ENCODE results near the gene ZBTB5. TPM values are rescaled to one million over a fixed set of nuclear protein-coding genes. Genes with fewer than 3 reads are reported as not detected.

The ZBTB5 gene
- polyA plus RNA-seq, 2 of the 4 experiments (the other 2 are of a cell fraction): 12.4 to 18.1 TPM

- no peak for TF ChIP-seq REST (IDR thresholded peaks at IDR 0.05)
- TF ChIP-seq HOXA7 (CRISPR knock-in tag; IDR thresholded peaks at IDR 0.05): no peak
- peak; percentile 92 to 93 for TF ChIP-seq JUN (IDR thresholded peaks at IDR 0.05)
- TF ChIP-seq ZFP36 (IDR thresholded peaks at IDR 0.05; ENCODE audit: borderline replicate concordance, partially characterized antibody): no peak
- no peak for TF ChIP-seq HES2 (IDR thresholded peaks at IDR 0.05)
- peak; percentile 57 for TF ChIP-seq BCL3 (IDR thresholded peaks at IDR 0.05)
- TF ChIP-seq MAX (IDR thresholded peaks at IDR 0.05): peak; percentile 84
- no peak for TF ChIP-seq MAZ (IDR thresholded peaks at IDR 0.05; ENCODE audit: borderline replicate concordance, low read depth, low read length)
- peak in 1 of 2 experiments; percentile 69; a peak in 3 of 5 replicates for TF ChIP-seq EP300 (IDR thresholded peaks at IDR 0.05)
- no peak for TF ChIP-seq RARB (CRISPR knock-in tag; IDR thresholded peaks at IDR 0.05)
- TF ChIP-seq EHMT2 (IDR thresholded peaks at IDR 0.05; ENCODE audit: low read depth): no peak
- TF ChIP-seq RFX5 (IDR thresholded peaks at IDR 0.05): no peak
These were observed 6.9 kb upstream of the ZBTB5 start (continued) for GRCh38 chr9:37471942-37472684.

- H3K9me3 ChIP-seq: peaks cover 3% of the 10 kb centered on the region
- DNase-seq (ENCODE audit: low read depth in 1 of 2, low spot score in 1 of 2): peak in 1 of 2 experiments; percentile 32
- no peak overlapping the region for H3K4me2 ChIP-seq
- ChIA-PET POLR2A (no interaction called here), CTCF (interaction anchor here (1.5 kb wide), 1 partner anchor 10 kb away, joined by 4 read pairs; no protein-coding TSS in a partner anchor)
- H3K4me1 ChIP-seq: peaks cover 25% of the 10 kb centered on the region
- no peak for TF ChIP-seq MYC (IDR thresholded peaks at IDR 0.05; ENCODE audit: borderline replicate concordance, low read length)
- no peak for TF ChIP-seq E2F6 (IDR thresholded peaks at IDR 0.05; ENCODE audit: borderline replicate concordance, low read depth)
- TF ChIP-seq JUN (IDR thresholded peaks at IDR 0.05): no peak
- TF ChIP-seq BCL3 (IDR thresholded peaks at IDR 0.05): no peak
- no peak for TF ChIP-seq KDM5A (IDR thresholded peaks at IDR 0.05)
- TF ChIP-seq CTCF (IDR thresholded peaks at IDR 0.05): no peak
- TF ChIP-seq EHF (CRISPR knock-in tag; IDR thresholded peaks at IDR 0.05): no peak
- TF ChIP-seq EP300 (IDR thresholded peaks at IDR 0.05): no peak
- FAIRE-seq: no peak
- 94% methylated on average over 6 of the region's 6 CpGs for WGBS (ENCODE audit: missing lambda C conversion rate)
- H3K4me3 ChIP-seq: no peak overlapping the region
- ATAC-seq: no peak
- peak overlapping the region in 1 of 2 experiments; percentile 97; a peak in 4 of 6 replicates for H3K27ac ChIP-seq
These were observed 3.4 kb upstream of the ZBTB5 start for GRCh38 chr9:37468620-37469019.

Measured in A549 (cell line).